Neural crest cell (in vitro differentiated cells): Measurements from ENCODE around the gene FOXC1. TPM values are rescaled to one million over a fixed set of nuclear protein-coding genes. Genes with fewer than 3 reads are reported as not detected.
A peak's percentile ranks its signal among the peaks of the same experiment; 100 is the strongest.

ENCODE experiments used
- DNase-seq: peaks from one replicate; pipeline ENCODE4 v3.0.0; 2021; ENCODE audit warnings: low read depth, mixed read lengths, low spot score
- H3K27ac Mint-ChIP-seq: one replicate; pipeline ENCODE4 v1.8.0; 2021; ENCODE audit warnings: mild to moderate bottlenecking, mixed read lengths; ENCODE audit not compliant: unreplicated experiment
- H3K27me3 Mint-ChIP-seq: 2 replicates; pipeline ENCODE4 v1.8.0; 2021; ENCODE audit warnings: low read depth, mild to moderate bottlenecking, mixed read lengths
- H3K36me3 Mint-ChIP-seq: 2 replicates; pipeline ENCODE4 v1.8.0; 2021; ENCODE audit warnings: low read depth, mild to moderate bottlenecking, mixed read lengths
- H3K4me1 Mint-ChIP-seq: 2 replicates; pipeline ENCODE4 v1.8.0; 2021; ENCODE audit warnings: mixed read lengths
- H3K4me3 Mint-ChIP-seq: one replicate; pipeline ENCODE4 v1.8.0; 2021; ENCODE audit warnings: mild to moderate bottlenecking, mixed read lengths
- H3K9me3 Mint-ChIP-seq: 2 replicates; pipeline ENCODE4 v1.8.0; 2021; ENCODE audit warnings: mixed read lengths
- CTCF ChIP-seq: fragments of 200-600 bp; sonication (generic); conservative IDR thresholded peaks from 2 replicates; pipeline ENCODE4 v1.5.0; 2021; ENCODE audit warnings: antibody characterized with exemption, mild to moderate bottlenecking
- total RNA-seq: library from RNA; stranded (reverse); gene quantifications from 2 replicates; pipeline ENCODE4 v1.2.1, GENCODE V29; 2021

The FOXC1 gene
- total RNA-seq, 1 donor from 2014 or later, result 1.7 TPM

DNA sequence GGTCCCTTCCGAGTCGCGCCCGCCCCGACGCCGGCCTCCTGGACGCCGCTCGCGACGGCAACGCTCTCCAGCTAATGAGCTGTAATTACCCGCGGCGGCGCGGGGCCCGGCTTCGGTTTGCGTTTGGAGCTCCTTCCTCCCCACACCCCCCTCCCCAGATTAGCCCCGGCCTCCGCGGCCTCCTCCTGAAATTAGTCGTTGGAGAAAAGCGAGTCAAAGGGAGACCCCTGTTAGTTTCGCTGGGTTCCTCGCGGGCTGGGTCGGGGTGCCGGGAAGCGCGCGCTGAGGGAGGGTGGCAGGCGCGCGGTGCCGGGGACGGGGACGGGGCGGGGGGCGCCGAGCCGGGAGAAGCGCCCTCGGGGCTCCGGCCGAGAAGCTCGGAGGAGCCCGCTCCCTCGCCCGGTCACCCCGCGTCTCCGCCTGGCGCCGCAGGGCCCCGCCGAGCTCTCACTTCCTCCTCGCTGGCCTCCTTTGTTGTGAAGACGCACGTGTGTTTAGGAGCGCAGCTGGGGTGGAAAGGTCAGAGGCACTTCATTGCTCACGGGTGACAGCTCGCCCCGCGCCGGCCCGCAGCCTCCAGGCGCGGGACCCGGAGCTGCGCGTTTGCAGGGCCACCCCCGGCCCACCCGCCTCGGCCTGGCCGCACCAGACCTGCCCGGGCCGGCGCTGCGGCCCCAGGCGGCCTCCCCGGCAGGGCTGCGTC lies 4.9 kb downstream of the FOXC1 start:
- no peak for TF ChIP-seq CTCF
- Mint-ChIP-seq H3K4me3 (no peak overlapping the region), H3K27me3 (peaks cover 78% of the 10 kb centered on the region), H3K9me3 (no peaks in the 10 kb centered on the region), H3K36me3 (peaks cover 2% of the 10 kb centered on the region), H3K27ac (no peak overlapping the region), H3K4me1 (peaks cover 32% of the 10 kb centered on the region)
- no peak for DNase-seq

GRCh38 chr6:1615151-1615852 lies 5.6 kb downstream of the FOXC1 start:
- Mint-ChIP-seq H3K27me3 (peaks cover 80% of the 10 kb centered on the region), H3K9me3 (no peaks in the 10 kb centered on the region), H3K36me3 (peaks cover 2% of the 10 kb centered on the region), H3K4me1 (peaks cover 32% of the 10 kb centered on the region), H3K27ac (no peak overlapping the region), H3K4me3 (peak overlapping the region; percentile 76)
- DNase-seq, result no peak
- TF ChIP-seq CTCF, result no peak

- TF ChIP-seq CTCF, result no peak
- DNase-seq, result no peak
- Mint-ChIP-seq H3K4me3 (peak overlapping the region; percentile 76), H3K27ac (no peak overlapping the region), H3K9me3 (no peaks in the 10 kb centered on the region), H3K36me3 (peaks cover 2% of the 10 kb centered on the region), H3K27me3 (peaks cover 81% of the 10 kb centered on the region), H3K4me1 (peaks cover 29% of the 10 kb centered on the region)
Measured at GRCh38 chr6:1615853-1616420, 6.2 kb downstream of the FOXC1 start.

DNA sequence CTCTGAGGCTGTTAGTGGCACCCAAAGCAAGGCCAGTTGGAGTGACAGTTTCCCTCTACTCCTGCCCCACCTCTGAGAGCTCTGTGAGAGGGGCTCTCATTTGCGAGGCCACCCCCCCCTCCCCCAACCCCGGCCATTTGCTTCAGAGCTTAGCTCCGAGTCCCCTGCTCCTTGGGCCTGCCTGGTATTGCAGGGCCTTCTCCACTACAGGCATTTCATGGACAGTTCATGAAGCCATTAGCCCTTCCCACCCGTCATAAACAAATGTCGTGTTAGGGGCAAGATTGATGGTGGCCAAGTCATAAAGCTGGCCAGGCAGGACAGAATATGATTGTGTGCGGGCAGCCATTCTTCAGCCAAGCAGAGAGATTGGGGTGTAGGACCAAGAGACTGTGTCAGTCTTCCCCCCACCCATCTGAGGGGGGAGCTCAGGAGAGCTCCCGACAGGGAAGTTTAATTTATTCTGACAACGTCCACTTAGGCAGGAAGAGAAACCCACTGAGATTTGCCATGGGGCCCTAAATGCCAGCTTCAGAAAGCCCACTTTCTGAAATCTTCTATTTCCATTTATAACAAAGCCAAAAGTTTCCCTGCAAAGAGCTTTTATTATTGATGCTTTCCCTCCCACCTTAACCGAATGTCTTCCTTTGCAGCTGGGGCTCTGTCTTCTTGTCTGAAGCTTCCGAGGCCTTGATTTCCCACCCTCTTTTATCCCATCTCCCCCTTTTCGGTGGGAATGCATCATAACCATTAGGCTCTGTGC lies 7.2 kb downstream of the FOXC1 start:
- peak overlapping the region; percentile 25 for H3K4me3 Mint-ChIP-seq
- H3K27me3 Mint-ChIP-seq, result peaks cover 89% of the 10 kb centered on the region
- DNase-seq, result no peak
- no peak overlapping the region for H3K27ac Mint-ChIP-seq
- peaks cover 1% of the 10 kb centered on the region for H3K36me3 Mint-ChIP-seq
- no peaks in the 10 kb centered on the region for H3K9me3 Mint-ChIP-seq
- TF ChIP-seq CTCF, result no peak
- H3K4me1 Mint-ChIP-seq, result peaks cover 27% of the 10 kb centered on the region
